Colonic mucosa (tissue), 4 donors: Measurements from ENCODE around the gene CRTAC1. TPM values are rescaled to one million over a fixed set of nuclear protein-coding genes. Genes with fewer than 3 reads are reported as not detected.

Source experiments
- DNase-seq: peaks from one replicate; pipeline ENCODE4 v3.0.0-alpha.2; 2020
- H3K27ac ChIP-seq: fragments of 200-600 bp; one replicate; pipeline ENCODE4 v1.8.0; 2021
- H3K27me3 ChIP-seq: fragments of 200-600 bp; one replicate; pipeline ENCODE4 v1.8.0; 2021
- H3K36me3 ChIP-seq: fragments of 200-600 bp; one replicate; pipeline ENCODE4 v1.8.0; 2021
- H3K4me1 ChIP-seq: fragments of 200-600 bp; one replicate; pipeline ENCODE4 v1.8.0; 2021; ENCODE audit warnings: mild to moderate bottlenecking
- H3K4me3 ChIP-seq: fragments of 200-600 bp; one replicate; pipeline ENCODE4 v1.8.0; 2021
- H3K9ac ChIP-seq, 2 donors: one replicate each; pipeline ENCODE4 v1.7.0; 2013; ENCODE audit warnings: control low read depth in 2 of 2, low read depth in 2 of 2, low read length in 2 of 2
- H3K9me3 ChIP-seq: fragments of 200-600 bp; one replicate; pipeline ENCODE4 v1.8.0; 2021
- CTCF ChIP-seq: fragments of 200-600 bp; IDR thresholded peaks from one replicate; pipeline ENCODE4 v1.8.0; 2022; ENCODE audit warnings: antibody characterized with exemption, mild to moderate bottlenecking
- intact Hi-C: fragments of 100-400 bp; cut with DNase I; formaldehyde crosslinking; loops from one replicate; pipeline ENCODE4 v1.14.1; 2022
- total RNA-seq, 2 donors: library from RNA; stranded (reverse); fragmentation: NEBNext Ultra II Directional in 1 of 2; extraction: Animal tissue kit (Norgen Biotek cat#: 25700) in 1 of 2; gene quantifications; one replicate each; pipeline ENCODE4 v1.2.1, GENCODE V29; 2021
- donor health status: healthy.
- donor health status: DM: no; HTN: no; CAD: no.
- donor health status: DM: no; HTN: no; CAD: no.

The CRTAC1 gene
- total RNA-seq, 2 donors from 2014 or later: 0.17 to 1.4 TPM

DNA sequence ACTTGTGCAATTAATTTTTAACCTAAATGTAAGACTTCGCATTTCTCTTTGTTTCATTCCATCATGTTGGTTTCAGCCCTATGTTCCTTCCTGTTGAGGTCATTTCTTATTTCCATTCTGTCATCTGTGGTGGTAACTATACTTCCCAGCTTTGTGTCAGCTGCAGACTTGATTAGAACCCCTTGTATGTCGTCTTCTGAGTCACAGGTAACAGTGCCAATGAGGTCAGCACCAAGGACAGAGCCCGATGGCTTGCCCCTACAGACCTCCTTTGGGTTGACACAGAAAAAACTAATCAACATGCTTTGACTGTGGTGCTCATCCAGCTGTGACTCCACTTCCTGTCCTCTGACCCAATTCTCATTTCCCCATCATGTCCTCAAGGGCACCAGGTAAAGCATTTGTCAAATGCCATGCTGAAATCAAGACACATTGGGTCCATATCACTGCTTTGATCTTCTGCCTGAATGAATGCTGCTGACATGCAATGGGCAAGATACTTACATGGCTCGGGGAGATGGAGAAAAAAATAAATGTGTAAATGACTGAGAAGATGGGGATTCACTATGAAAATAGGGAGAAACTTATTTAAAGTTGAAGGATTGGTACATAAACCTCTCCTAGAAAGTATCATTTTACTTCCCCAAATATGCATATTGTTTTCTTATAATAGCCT, 25.6 kb upstream of the CRTAC1 start:
- no peak overlapping the region for H3K4me3 ChIP-seq
- peaks cover 3% of the 10 kb centered on the region for H3K27me3 ChIP-seq
- intact Hi-C loops: no loop called here
- DNase-seq: no peak
- H3K4me1 ChIP-seq: no peaks in the 10 kb centered on the region
- H3K36me3 ChIP-seq: no peaks in the 10 kb centered on the region
- no peak overlapping the region for H3K9ac ChIP-seq
- no peaks in the 10 kb centered on the region for H3K9me3 ChIP-seq
- TF ChIP-seq CTCF: no peak
- H3K27ac ChIP-seq: no peak overlapping the region

DNA sequence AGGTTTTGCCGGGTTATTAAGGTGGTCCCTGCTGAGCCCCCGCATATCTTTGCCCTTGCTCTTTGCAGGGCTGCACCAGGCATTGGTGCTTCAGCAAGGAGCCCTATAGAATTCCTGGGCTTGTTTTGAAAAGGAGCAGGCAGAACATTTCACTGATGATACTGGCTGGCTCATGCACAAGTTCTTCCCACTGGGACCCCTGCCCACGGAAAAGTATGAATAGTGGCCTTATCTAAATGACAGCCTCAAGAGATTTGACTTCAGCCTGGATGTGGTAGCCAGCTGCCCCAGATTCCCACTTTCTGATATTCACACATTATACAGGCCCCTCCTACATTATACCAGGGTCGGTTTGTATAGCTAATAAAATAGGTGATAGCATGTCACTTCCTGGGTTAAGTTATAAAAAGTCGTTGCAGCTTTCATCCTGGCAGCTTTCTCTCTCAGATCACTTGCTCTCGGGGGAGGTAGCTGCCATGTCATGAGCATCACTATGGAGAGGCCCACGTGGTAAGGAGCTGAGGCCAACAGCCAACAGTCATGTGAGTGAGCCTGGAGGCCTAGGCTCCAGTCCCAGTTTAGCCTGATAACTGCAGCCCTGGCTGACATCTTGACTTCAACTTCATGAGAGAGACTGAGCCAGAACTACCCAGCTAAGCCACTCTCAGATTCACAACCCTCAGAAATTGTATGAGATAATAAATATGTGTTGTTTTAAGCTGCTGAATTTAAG, 16.8 kb upstream of the CRTAC1 start:
- no peaks in the 10 kb centered on the region for H3K9me3 ChIP-seq
- no peak overlapping the region for H3K27ac ChIP-seq
- DNase-seq: no peak
- H3K4me1 ChIP-seq: no peaks in the 10 kb centered on the region
- H3K9ac ChIP-seq: no peak overlapping the region
- no peaks in the 10 kb centered on the region for H3K36me3 ChIP-seq
- no peaks in the 10 kb centered on the region for H3K27me3 ChIP-seq
- intact Hi-C loops: loop anchor here (10.0 kb wide), 1 partner anchor 252 kb away; no protein-coding TSS in a partner anchor
- H3K4me3 ChIP-seq: no peak overlapping the region
- no peak for TF ChIP-seq CTCF

- no peaks in the 10 kb centered on the region for H3K36me3 ChIP-seq
- no peaks in the 10 kb centered on the region for H3K9me3 ChIP-seq
- no peak overlapping the region for H3K9ac ChIP-seq
- no peaks in the 10 kb centered on the region for H3K4me1 ChIP-seq
- H3K27ac ChIP-seq: no peak overlapping the region
- intact Hi-C loops: loop anchor here (10.0 kb wide), 1 partner anchor 251 kb away; no protein-coding TSS in a partner anchor
- peak; percentile 85 for TF ChIP-seq CTCF
- H3K27me3 ChIP-seq: no peaks in the 10 kb centered on the region
- no peak overlapping the region for H3K4me3 ChIP-seq
- DNase-seq: peak; percentile 46
Observed at GRCh38 chr10:98045785-98046389, 15.5 kb upstream of the CRTAC1 start.

- peak; percentile 68 for DNase-seq
- intact Hi-C loops: loop anchor here (2.0 to 10.0 kb wide), 2 partner anchors 127 to 247 kb away; no protein-coding TSS in a partner anchor
- H3K27me3 ChIP-seq: no peaks in the 10 kb centered on the region
Observed at GRCh38 chr10:98041352-98042043, 11.1 kb upstream of the CRTAC1 start.

More at GRCh38 chr10:98041352-98042043, 11.1 kb upstream of the CRTAC1 start:
- TF ChIP-seq CTCF: peak; percentile 69
- Histone ChIP-seq H3K9me3 (no peaks in the 10 kb centered on the region), H3K4me3 (no peak overlapping the region), H3K36me3 (no peaks in the 10 kb centered on the region), H3K4me1 (no peaks in the 10 kb centered on the region), H3K9ac (no peak overlapping the region), H3K27ac (no peak overlapping the region)
